GM20000 (cell line): ENCODE measurements around the gene SUN1.
"Not testable (repeated sequence)": the region's sequence is repeated elsewhere in the genome, so short reads cannot be mapped to it uniquely, and the experiment has no call there.

Experiments used
- DNase-seq: peaks from one replicate; pipeline ENCODE4 v3.0.0; 2012; ENCODE audit warnings: low spot score
- TF ChIP-seq, protein P1 (sequence below): IDR thresholded peaks from 2 replicates; pipeline ENCODE4 v1.5.1; 2012; ENCODE audit warnings: mild to moderate bottlenecking, control low read depth; ENCODE audit errors: extremely low read depth, missing control alignments

SUN1 gene

GRCh38 chr7:865921-866320, 33.6 kb downstream of the SUN1 start:
- DNase-seq, result no peak
- TF ChIP-seq, protein P1, sequence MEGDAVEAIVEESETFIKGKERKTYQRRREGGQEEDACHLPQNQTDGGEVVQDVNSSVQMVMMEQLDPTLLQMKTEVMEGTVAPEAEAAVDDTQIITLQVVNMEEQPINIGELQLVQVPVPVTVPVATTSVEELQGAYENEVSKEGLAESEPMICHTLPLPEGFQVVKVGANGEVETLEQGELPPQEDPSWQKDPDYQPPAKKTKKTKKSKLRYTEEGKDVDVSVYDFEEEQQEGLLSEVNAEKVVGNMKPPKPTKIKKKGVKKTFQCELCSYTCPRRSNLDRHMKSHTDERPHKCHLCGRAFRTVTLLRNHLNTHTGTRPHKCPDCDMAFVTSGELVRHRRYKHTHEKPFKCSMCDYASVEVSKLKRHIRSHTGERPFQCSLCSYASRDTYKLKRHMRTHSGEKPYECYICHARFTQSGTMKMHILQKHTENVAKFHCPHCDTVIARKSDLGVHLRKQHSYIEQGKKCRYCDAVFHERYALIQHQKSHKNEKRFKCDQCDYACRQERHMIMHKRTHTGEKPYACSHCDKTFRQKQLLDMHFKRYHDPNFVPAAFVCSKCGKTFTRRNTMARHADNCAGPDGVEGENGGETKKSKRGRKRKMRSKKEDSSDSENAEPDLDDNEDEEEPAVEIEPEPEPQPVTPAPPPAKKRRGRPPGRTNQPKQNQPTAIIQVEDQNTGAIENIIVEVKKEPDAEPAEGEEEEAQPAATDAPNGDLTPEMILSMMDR, result no peak

DNA sequence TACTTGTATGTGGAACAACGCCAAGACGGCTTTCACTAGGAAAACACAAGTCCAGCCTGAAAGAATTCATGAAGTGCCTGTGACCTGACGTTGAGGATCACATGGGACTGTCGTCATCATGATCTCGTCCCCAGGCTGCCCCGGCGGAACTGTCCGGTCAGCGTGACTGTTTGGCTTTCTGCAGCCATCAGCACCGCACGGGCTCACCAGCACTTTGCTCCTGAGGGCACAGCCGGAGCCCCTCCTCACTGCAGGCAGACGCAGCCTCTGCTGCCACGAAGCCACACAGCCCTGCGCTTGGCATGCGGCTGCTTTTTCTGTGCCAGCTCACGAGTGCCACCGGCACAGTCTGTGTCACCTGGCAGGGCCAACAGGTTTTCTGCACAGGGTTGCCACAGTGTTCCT, 34.7 kb downstream of the SUN1 start:
- TF ChIP-seq, protein P1, result no peak
- DNase-seq, result no peak

- DNase-seq, result no peak
- TF ChIP-seq, protein P1, result no peak
Measured at GRCh38 chr7:867406-868188, 35.3 kb downstream of the SUN1 start.

DNA sequence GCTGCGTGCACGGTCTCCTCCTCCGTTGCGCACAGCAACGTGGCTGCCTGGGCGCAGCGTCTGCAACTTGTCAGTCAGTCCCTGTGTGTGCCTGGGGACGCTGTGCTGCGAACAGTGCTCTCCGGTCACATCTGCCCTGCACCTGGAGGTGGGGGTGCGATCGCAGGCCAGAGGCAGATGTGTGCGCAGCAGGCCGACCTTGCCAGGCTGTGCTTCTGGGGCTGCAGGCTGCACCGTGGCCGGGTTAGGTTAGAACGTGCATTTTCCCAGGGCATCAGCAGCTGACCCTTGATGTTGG, 35.9 kb downstream of the SUN1 start:
- TF ChIP-seq, protein P1, result no peak
- no peak for DNase-seq

DNA sequence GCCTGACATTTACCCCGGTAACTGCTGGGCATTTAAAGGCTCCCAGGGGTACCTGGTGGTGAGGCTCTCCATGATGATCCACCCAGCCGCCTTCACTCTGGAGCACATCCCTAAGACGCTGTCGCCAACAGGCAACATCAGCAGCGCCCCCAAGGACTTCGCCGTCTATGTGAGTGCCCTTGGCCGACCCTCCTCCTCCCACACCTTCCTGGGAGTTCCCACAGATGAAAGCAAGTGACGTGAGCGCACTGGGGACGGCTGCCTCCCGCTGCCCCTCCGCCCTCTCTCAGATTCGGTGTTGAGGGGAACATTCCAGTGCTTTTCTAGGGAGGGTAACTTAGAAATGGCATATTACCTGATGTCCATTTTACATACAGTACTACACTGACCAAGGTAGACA, 37.1 kb downstream of the SUN1 start:
- TF ChIP-seq, protein P1, result no peak
- no peak for DNase-seq

GRCh38 chr7:871900-872537, 39.7 kb downstream of the SUN1 start:
- DNase-seq, result no peak
- TF ChIP-seq, protein P1, result no peak

GRCh38 chr7:872685-873084, 40.4 kb downstream of the SUN1 start:
- DNase-seq, result not testable (repeated sequence)
